ENCODE data around the gene PAX1.

DNA sequence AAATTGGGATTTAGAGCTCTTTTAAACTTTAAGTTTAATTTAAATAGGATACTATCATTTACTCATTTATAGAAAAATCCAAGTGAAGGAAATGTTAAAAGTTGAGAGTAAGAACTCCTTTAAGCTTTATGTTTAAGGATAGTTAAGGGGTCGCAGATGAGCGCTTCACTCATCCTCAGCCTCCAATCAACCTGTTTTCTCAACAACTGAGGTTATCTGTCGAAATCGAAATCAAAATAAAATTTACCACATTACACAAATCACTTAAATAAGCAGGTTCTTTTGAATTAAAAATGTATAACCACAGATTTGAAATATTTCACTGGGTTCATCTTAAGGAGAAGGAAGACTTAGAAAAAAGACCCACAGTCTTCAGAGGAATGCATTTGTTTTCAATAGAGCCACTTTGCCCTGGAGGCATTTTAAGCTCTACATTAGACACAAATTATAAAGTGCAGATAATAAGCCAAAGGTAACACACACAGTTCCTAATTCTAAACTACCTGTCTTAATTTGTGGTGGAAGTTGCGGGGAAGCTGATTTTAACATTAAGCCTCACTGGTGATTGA lies 5.5 kb downstream of the PAX1 start:
- TF ChIP-seq, protein P1, sequence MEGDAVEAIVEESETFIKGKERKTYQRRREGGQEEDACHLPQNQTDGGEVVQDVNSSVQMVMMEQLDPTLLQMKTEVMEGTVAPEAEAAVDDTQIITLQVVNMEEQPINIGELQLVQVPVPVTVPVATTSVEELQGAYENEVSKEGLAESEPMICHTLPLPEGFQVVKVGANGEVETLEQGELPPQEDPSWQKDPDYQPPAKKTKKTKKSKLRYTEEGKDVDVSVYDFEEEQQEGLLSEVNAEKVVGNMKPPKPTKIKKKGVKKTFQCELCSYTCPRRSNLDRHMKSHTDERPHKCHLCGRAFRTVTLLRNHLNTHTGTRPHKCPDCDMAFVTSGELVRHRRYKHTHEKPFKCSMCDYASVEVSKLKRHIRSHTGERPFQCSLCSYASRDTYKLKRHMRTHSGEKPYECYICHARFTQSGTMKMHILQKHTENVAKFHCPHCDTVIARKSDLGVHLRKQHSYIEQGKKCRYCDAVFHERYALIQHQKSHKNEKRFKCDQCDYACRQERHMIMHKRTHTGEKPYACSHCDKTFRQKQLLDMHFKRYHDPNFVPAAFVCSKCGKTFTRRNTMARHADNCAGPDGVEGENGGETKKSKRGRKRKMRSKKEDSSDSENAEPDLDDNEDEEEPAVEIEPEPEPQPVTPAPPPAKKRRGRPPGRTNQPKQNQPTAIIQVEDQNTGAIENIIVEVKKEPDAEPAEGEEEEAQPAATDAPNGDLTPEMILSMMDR (IDR thresholded peaks at IDR 0.05): no peak
- no peak for TF ChIP-seq POLR2A (IDR thresholded peaks at IDR 0.05)

Measured in adrenal gland (tissue), 5 donors.